Muscle layer of colon (tissue), 2 donors: Measurements from ENCODE around the gene RPH3AL.

ENCODE experiments used
- H3K27ac ChIP-seq: one replicate; pipeline ENCODE4 v1.7.0; 2013; ENCODE audit warnings: low read depth, mild to moderate bottlenecking, low read length, moderate library complexity
- H3K27me3 ChIP-seq, 2 donors: one replicate each; pipeline ENCODE4 v1.7.0; 2013; ENCODE audit warnings: low read length in 2 of 2, mild to moderate bottlenecking in 2 of 2; ENCODE audit not compliant: insufficient read depth in 2 of 2, control insufficient read depth in 1 of 2
- H3K36me3 ChIP-seq: one replicate; pipeline ENCODE4 v1.7.0; 2013; ENCODE audit warnings: mild to moderate bottlenecking, low read length; ENCODE audit not compliant: insufficient read depth
- H3K4me1 ChIP-seq: one replicate; pipeline ENCODE4 v1.7.0; 2013; ENCODE audit warnings: mild to moderate bottlenecking, low read length; ENCODE audit not compliant: insufficient read depth
- H3K4me3 ChIP-seq, 2 donors: one replicate each; pipeline ENCODE4 v1.7.0; 2013; ENCODE audit warnings: low read length in 2 of 2, low read depth in 1 of 2, mild to moderate bottlenecking in 1 of 2, moderate library complexity in 1 of 2
- H3K9ac ChIP-seq: one replicate; pipeline ENCODE4 v1.7.0; 2013; ENCODE audit warnings: low read length
- H3K9me3 ChIP-seq: one replicate; pipeline ENCODE4 v1.7.0; 2013; ENCODE audit warnings: mild to moderate bottlenecking, low read length
- donor health status: abdominal sarcoma.
- donor health status: Adenocarcinoma of cecum.

RPH3AL gene

DNA sequence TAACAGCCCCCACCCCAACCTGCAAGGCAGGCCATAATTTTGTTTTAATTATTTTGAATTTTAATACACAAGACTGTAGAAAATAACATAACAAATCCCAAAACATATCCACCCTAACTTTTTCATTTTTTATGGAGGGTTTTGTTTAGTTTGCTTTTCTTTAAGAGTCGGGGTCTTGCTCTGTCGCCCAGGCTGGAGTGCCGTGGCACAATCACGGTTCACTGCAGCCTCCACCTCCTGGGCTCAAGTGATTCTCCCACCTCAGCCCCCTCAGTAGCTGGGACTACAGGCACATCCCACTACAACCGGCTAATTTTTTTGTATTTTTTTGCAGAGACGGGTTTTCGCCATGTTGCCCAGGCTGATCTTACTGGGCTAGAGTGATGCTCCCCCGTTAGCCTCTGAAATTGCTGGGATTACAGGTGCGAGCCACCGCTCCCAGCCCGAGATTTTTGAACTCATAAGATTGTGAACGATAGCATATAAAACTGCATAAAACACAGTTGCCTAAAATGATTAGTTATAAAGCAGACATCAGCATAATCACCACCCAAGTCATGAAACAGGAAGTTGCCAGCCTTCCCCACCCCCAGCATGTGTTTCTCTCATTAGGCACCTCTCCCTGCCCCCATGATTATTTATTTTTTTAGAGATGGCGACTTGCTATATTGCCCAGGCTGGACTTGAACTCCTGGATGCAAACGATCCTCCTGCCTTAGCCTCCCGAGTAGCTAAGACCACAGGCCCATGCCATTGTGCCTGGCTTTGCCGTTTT lies 157.6 kb downstream of the RPH3AL start:
- H3K27ac ChIP-seq, result no peak overlapping the region
- no peak overlapping the region for H3K4me3 ChIP-seq
- no peak overlapping the region for H3K9ac ChIP-seq
- no peaks in the 10 kb centered on the region for H3K9me3 ChIP-seq
- H3K4me1 ChIP-seq, result peaks cover 8% of the 10 kb centered on the region
- peaks cover 10% of the 10 kb centered on the region in 2 donors for H3K27me3 ChIP-seq
- no peaks in the 10 kb centered on the region for H3K36me3 ChIP-seq

DNA sequence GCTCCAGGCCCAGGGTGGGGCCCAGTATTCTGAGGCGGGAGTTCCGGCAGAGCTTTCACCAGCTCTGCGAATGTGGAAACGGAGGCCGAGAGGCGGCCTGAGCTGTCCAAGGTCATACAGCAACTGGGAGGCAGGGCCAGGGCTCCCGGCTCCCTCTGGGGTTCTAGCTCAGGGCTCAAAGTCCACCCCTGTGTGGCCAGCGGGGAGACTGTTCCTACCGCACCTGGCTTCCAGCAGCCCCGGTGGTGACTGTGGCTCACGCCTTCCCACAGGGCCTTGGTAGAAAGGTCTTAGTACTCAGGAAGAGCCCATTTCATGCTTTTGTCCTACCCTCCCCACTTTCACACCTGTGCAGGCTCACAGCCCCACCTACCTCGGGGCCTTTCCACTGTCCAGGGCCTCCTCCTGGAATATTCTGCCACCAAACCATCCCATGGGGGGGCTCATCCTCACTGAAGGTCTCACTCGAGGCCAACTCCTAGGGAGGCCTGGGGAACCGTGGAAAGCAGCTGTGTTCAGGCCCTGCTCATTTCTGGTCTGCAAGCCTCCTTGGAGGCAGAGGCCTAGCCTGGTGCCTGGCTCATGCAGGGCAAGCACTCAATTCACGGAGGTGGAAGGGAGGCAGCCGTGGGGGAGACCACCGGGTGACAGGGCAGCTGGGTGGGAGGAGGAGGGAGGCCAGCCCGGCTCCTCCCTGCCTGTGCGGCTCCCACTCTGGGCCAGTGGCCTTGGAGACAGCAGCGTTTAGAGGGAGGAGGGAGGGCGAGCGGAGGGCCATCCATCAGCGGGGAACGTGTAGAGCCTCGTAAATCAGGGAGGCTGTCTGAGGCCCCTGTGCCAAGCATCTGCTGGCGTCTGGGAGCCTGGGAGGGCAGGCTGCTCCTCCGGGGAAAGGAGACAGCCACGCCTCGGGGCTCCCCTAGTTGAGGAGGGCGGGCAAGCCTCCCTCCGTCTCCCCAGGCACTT lies 158.5 kb downstream of the RPH3AL start:
- Histone ChIP-seq H3K36me3 (no peaks in the 10 kb centered on the region), H3K27me3 (peaks cover 5 to 10% of the 10 kb centered on the region in 2 donors), H3K4me1 (peaks cover 8% of the 10 kb centered on the region), H3K9me3 (no peaks in the 10 kb centered on the region), H3K4me3 (no peak overlapping the region), H3K9ac (no peak overlapping the region), H3K27ac (no peak overlapping the region)

GRCh38 chr17:193426-193810 lies 159.2 kb downstream of the RPH3AL start:
- no peaks in the 10 kb centered on the region for H3K9me3 ChIP-seq
- H3K4me1 ChIP-seq, result peaks cover 5% of the 10 kb centered on the region
- H3K27me3 ChIP-seq, result peaks cover 5 to 6% of the 10 kb centered on the region in 2 donors
- H3K36me3 ChIP-seq, result no peaks in the 10 kb centered on the region
- no peak overlapping the region for H3K4me3 ChIP-seq
- H3K9ac ChIP-seq, result no peak overlapping the region
- no peak overlapping the region for H3K27ac ChIP-seq

DNA sequence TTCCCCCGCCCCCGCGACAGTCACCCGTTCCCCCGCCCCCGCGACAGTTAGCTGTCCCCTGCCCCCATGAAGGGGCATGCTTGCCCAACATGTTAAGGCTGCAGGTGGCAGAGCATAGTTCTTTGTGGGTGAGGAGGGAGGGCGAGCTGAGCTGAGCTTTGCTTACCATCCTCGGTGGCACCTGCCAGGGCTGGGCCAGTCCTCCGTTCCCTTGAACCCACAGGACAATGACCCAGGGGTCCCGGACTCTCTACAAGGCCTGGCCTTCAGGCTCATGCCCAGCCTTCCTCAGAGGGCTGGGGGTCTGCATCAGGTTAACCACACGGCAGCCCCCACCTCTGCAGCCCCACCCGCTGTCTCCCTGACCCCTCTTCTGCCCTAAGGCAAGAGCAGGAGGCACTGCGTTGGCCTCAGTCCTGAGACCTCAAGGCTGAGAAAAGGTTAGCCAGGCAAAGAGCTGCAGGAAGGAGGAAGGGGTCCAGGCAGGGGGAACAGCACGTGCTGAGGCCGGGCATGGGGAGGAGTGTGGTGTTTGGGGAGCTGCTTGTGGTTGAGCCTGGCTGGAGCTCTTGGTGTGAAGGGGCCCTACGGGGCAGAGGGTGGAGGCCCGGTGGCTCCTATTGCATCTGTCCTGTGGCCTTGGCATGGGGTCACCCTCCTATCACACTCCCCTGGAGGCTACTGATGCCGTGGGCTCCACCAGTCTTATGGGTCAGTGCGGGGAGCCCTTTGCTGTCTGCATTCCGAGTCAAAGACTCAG lies 159.8 kb downstream of the RPH3AL start:
- no peak overlapping the region for H3K4me3 ChIP-seq
- no peaks in the 10 kb centered on the region for H3K9me3 ChIP-seq
- peaks cover under 1 to 3% of the 10 kb centered on the region in 2 donors for H3K27me3 ChIP-seq
- no peaks in the 10 kb centered on the region for H3K36me3 ChIP-seq
- H3K27ac ChIP-seq, result no peak overlapping the region
- no peak overlapping the region for H3K9ac ChIP-seq
- H3K4me1 ChIP-seq, result peaks cover 5% of the 10 kb centered on the region

GRCh38 chr17:189444-189843 lies 163.2 kb downstream of the RPH3AL start:
- Histone ChIP-seq H3K9me3 (no peaks in the 10 kb centered on the region), H3K36me3 (no peaks in the 10 kb centered on the region)

DNA sequence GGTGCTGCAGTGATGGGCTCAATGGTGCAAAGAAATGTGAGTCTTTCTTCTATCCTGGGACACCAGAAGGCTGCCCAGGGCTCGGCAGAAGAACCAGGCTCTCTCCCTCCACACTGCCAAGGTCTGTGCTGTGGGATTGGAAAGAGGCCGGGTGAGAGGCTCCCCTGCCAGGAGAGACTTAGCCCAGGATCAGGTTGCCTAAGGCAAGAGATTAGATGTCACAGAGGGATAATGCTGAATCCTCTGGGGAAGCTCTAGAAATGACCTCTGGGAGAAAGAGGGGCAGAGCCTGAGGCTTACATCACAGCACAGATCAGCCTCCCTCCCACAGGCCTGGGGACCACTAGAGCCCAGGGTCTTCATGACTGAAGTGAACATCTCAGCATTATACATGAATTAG lies 165.5 kb downstream of the RPH3AL start:
- peaks cover 1 to 9% of the 10 kb centered on the region in 2 donors for H3K27me3 ChIP-seq
- H3K4me1 ChIP-seq, result no peaks in the 10 kb centered on the region
- no peaks in the 10 kb centered on the region for H3K36me3 ChIP-seq
- no peak overlapping the region for H3K27ac ChIP-seq
- no peak overlapping the region for H3K4me3 ChIP-seq
- no peak overlapping the region for H3K9ac ChIP-seq
- H3K9me3 ChIP-seq, result no peaks in the 10 kb centered on the region

More at GRCh38 chr17:189444-189843, 163.2 kb downstream of the RPH3AL start:
- Histone ChIP-seq H3K4me3 (no peak overlapping the region), H3K9ac (no peak overlapping the region), H3K27me3 (no peaks in the 10 kb centered on the region), H3K4me1 (no peaks in the 10 kb centered on the region), H3K27ac (no peak overlapping the region)

GRCh38 chr17:185445-186138 lies 167.0 kb downstream of the RPH3AL start:
- no peaks in the 10 kb centered on the region for H3K9me3 ChIP-seq
- no peaks in the 10 kb centered on the region for H3K36me3 ChIP-seq
- no peak overlapping the region for H3K4me3 ChIP-seq
- H3K4me1 ChIP-seq, result no peaks in the 10 kb centered on the region
- no peak overlapping the region for H3K9ac ChIP-seq
- peaks cover 6 to 19% of the 10 kb centered on the region in 2 donors for H3K27me3 ChIP-seq
- H3K27ac ChIP-seq, result no peak overlapping the region

GRCh38 chr17:183021-183420 lies 169.6 kb downstream of the RPH3AL start:
- no peak overlapping the region for H3K27ac ChIP-seq

DNA sequence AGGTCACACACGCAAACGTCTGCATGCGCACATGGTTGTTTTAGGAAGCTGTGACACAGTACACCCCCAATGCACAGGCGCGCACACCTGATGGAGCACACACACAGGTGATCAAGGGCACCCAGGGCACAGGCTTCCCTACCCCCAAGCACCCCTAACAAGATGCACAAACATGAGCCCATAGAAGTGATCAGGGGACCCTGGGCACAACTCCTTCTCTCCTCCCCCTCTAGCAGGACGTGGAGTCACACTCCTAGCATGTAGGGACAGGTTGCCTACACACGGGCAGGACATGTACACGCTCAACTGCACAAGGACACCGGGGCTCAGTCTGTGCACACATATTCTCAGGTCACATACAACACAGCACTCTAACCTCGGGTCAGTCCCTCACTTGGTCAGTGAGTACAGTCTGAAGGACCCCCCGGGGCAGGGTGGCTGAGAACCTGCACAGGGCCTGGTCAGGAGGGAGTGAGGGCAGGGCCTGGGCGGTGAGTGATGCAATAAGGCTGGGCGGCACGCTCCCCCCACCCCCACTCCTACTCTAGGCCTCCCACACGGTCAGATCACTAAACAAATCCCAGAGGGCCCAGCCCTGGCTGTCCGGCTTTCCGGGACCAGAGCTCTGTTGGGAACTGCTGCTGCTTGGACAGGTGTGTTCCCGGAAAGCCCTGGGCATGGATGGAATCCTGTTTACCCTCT lies 170.4 kb downstream of the RPH3AL start:
- Histone ChIP-seq H3K36me3 (no peaks in the 10 kb centered on the region), H3K9ac (no peak overlapping the region), H3K9me3 (no peaks in the 10 kb centered on the region), H3K27me3 (peaks cover 6 to 45% of the 10 kb centered on the region in 2 donors), H3K4me3 (peak overlapping the region; percentile 14 to 32), H3K4me1 (no peaks in the 10 kb centered on the region), H3K27ac (no peak overlapping the region)

More at GRCh38 chr17:183021-183420, 169.6 kb downstream of the RPH3AL start:
- H3K4me1 ChIP-seq, result no peaks in the 10 kb centered on the region
- H3K4me3 ChIP-seq, result no peak overlapping the region
- no peaks in the 10 kb centered on the region for H3K36me3 ChIP-seq
- H3K27me3 ChIP-seq, result peaks cover 6 to 44% of the 10 kb centered on the region in 2 donors
- H3K9me3 ChIP-seq, result no peaks in the 10 kb centered on the region
- no peak overlapping the region for H3K9ac ChIP-seq

DNA sequence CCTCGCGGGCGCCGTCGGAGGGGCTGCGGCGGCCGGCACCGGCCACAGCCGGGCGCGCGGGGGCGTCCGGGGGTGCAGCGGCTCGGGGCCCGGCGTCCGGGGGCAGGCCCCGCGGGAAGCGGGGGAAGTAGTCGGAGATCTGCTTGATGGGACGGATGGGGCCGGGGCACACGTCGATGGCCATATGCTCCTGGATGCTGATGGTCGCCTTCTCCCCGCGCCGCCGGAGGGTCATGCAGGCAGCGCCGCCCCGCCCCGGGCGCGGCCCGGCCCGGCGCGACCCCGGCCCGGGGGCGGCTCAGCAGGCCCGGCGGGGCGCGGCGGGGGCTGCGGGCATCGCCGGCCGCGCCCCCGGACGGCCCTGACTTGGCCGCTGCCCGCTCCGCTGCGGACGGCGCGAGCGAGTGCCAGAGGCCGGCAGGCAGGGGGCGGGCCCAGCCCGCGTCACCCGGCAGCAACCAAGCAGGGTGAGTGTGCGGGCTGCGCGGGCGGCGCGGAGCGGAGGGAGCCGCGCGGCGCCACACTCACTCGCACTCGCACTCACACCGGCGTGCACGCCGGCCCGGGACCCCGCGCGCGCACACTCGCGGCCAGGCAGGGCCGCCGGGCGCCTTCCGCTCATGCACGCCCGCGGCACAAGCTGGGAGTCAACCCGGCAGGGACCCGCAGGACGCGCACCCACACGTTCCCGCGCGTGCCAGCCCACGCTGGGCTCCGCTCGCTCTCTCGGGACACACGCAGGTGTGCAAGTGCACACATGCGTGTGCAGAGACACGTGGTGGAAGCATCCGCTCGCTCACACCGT lies 171.2 kb downstream of the RPH3AL start, which contains the start of gene DOC2B:
TSS of gene DOC2B (minus strand) at position 406 of the 805 bp plus-strand sequence. CDS start at position 235, 171 bp downstream.
- peak within 1 kb of the TSS; percentile 14 to 32 for H3K4me3 ChIP-seq
- no peak within 1 kb of the TSS for H3K9ac ChIP-seq
- H3K27me3 ChIP-seq, result peaks cover 6 to 45% of the 10 kb centered on the region in 2 donors
- no peaks in the 10 kb centered on the region for H3K4me1 ChIP-seq
- no peaks in the 10 kb centered on the region for H3K9me3 ChIP-seq
- no peaks in the 10 kb centered on the region for H3K36me3 ChIP-seq
- no peak within 1 kb of the TSS for H3K27ac ChIP-seq
